HepG2 (cell line): Measurements from ENCODE around the gene DACT2. TPM values are rescaled to one million over a fixed set of nuclear protein-coding genes. Genes with fewer than 3 reads are reported as not detected.

Source experiments
- ASH2L ChIP-seq: fragments of 300-600, 200-600 bp; sonication (generic); IDR thresholded peaks from 2 replicates; pipeline ENCODE4 v1.7.0; 2017; ENCODE audit warnings: low read depth, mild to moderate bottlenecking, moderate library complexity, mixed read lengths, low read length; ENCODE audit not compliant: insufficient read length
- ATRX ChIP-seq: sonication (generic); formaldehyde crosslinking; IDR thresholded peaks from 2 replicates; pipeline ENCODE4 v1.4.0; 2020; ENCODE audit warnings: missing genetic modification reagents, borderline replicate concordance
- BCL3 ChIP-seq: sonication (generic); formaldehyde crosslinking; IDR thresholded peaks from 2 replicates; pipeline ENCODE4 v1.5.1; 2020; ENCODE audit warnings: mild to moderate bottlenecking, missing genetic modification reagents, moderate library complexity
- FOXC1 ChIP-seq: sonication (generic); formaldehyde crosslinking; IDR thresholded peaks from 2 replicates; pipeline ENCODE4 v1.8.0; 2022; ENCODE audit warnings: mild to moderate bottlenecking, missing genetic modification reagents, borderline replicate concordance
- HNF1B ChIP-seq: sonication (generic); formaldehyde crosslinking; IDR thresholded peaks from 2 replicates; pipeline ENCODE4 v1.5.1; 2020; ENCODE audit warnings: mild to moderate bottlenecking, moderate library complexity, missing genetic modification reagents
- HOXD1 ChIP-seq: sonication (generic); formaldehyde crosslinking; IDR thresholded peaks from 2 replicates; pipeline ENCODE4 v1.5.0; 2020; ENCODE audit warnings: missing genetic modification reagents
- IKZF5 ChIP-seq: IDR thresholded peaks from 2 replicates; pipeline ENCODE4 v1.6.1; 2018; ENCODE audit warnings: missing genetic modification reagents, mild to moderate bottlenecking, missing compliant biosample characterization
- MIER2 ChIP-seq: IDR thresholded peaks from 2 replicates; pipeline ENCODE4 v1.6.1; 2016; ENCODE audit warnings: missing biosample characterization, missing genetic modification reagents
- NR2F6 ChIP-seq, 2 experiments: IDR thresholded peaks; 2 replicates each; pipeline ENCODE4 v1.6.1; 2016; ENCODE audit warnings: antibody characterized with exemption in 1 of 2, mild to moderate bottlenecking in 1 of 2
- REPIN1 ChIP-seq: sonication (generic); formaldehyde crosslinking; IDR thresholded peaks from 2 replicates; pipeline ENCODE4 v1.8.0; 2022; ENCODE audit warnings: missing genetic modification reagents, low read depth, mild to moderate bottlenecking, borderline replicate concordance
- RFX3 ChIP-seq: IDR thresholded peaks from 2 replicates; pipeline ENCODE4 v1.6.1; 2016; ENCODE audit warnings: missing biosample characterization, missing genetic modification reagents
- TFDP2 ChIP-seq: sonication (generic); formaldehyde crosslinking; IDR thresholded peaks from 2 replicates; pipeline ENCODE4 v1.4.0; 2020; ENCODE audit warnings: missing genetic modification reagents
- YEATS4 ChIP-seq: sonication (generic); formaldehyde crosslinking; IDR thresholded peaks from 2 replicates; pipeline ENCODE4 v1.4.0; 2020; ENCODE audit warnings: missing genetic modification reagents, borderline replicate concordance
- ZNF10 ChIP-seq: sonication (generic); formaldehyde crosslinking; IDR thresholded peaks from 2 replicates; pipeline ENCODE4 v1.4.0; 2020; ENCODE audit warnings: mild to moderate bottlenecking, low read depth, missing genetic modification reagents, borderline replicate concordance
- ZNF124 ChIP-seq: sonication (generic); formaldehyde crosslinking; IDR thresholded peaks from 2 replicates; pipeline ENCODE4 v1.4.0; 2020; ENCODE audit warnings: missing genetic modification reagents
- ZNF263 ChIP-seq: sonication (generic); formaldehyde crosslinking; IDR thresholded peaks from 2 replicates; pipeline ENCODE4 v1.4.0; 2020; ENCODE audit warnings: missing genetic modification reagents
- ZNF274 ChIP-seq: sonication (generic); formaldehyde crosslinking; IDR thresholded peaks from 2 replicates; pipeline ENCODE4 v1.5.1; 2020; ENCODE audit warnings: mild to moderate bottlenecking, missing genetic modification reagents
- ZNF44 ChIP-seq: sonication (generic); formaldehyde crosslinking; IDR thresholded peaks from 2 replicates; pipeline ENCODE4 v1.5.1; 2020; ENCODE audit warnings: mild to moderate bottlenecking, missing genetic modification reagents
- polyA plus RNA-seq, 8 experiments: library from polyadenylated mRNA; depleted of rRNA in 3 of 8; stranded (reverse) in 7 of 8; unstranded in 1 of 8; fragments of >200 nt; fragmentation: Illumina TruSeq in 4 of 8; extraction: Trizol in 4 of 8; gene quantifications; 2 replicates each; pipeline versions ENCODE4 v1.2.1 to v1.2.3, GENCODE V29; 2011 to 2016; ENCODE audit warnings: low read depth in 4 of 8, missing spikeins in 1 of 8, mixed read lengths in 1 of 8; ENCODE audit not compliant: insufficient read depth in 1 of 8
- total RNA-seq, 5 experiments: library from RNA; depleted of rRNA; stranded (reverse); fragments of >200 nt; fragmentation: Illumina TruSeq; extraction: Trizol; gene quantifications; 2 replicates each; pipeline ENCODE4 v1.2.3, GENCODE V29; 2016; ENCODE audit warnings: low read depth in 1 of 5
- TF ChIP-seq, protein P1 (sequence below): sonication (generic); formaldehyde crosslinking; IDR thresholded peaks from 2 replicates; pipeline ENCODE4 v1.5.0; 2020; ENCODE audit warnings: mild to moderate bottlenecking, missing genetic modification reagents, borderline replicate concordance
- TF ChIP-seq, protein P2 (sequence below): IDR thresholded peaks from 2 replicates; pipeline ENCODE4 v1.6.1; 2016; ENCODE audit warnings: low read depth, borderline replicate concordance

Gene DACT2
- total and polyA plus RNA-seq, 2 of the 13 experiments (the other 11 are each of a cell fraction or from before 2014, with no cell fraction given): 0.15 TPM; not detected in 1

DNA sequence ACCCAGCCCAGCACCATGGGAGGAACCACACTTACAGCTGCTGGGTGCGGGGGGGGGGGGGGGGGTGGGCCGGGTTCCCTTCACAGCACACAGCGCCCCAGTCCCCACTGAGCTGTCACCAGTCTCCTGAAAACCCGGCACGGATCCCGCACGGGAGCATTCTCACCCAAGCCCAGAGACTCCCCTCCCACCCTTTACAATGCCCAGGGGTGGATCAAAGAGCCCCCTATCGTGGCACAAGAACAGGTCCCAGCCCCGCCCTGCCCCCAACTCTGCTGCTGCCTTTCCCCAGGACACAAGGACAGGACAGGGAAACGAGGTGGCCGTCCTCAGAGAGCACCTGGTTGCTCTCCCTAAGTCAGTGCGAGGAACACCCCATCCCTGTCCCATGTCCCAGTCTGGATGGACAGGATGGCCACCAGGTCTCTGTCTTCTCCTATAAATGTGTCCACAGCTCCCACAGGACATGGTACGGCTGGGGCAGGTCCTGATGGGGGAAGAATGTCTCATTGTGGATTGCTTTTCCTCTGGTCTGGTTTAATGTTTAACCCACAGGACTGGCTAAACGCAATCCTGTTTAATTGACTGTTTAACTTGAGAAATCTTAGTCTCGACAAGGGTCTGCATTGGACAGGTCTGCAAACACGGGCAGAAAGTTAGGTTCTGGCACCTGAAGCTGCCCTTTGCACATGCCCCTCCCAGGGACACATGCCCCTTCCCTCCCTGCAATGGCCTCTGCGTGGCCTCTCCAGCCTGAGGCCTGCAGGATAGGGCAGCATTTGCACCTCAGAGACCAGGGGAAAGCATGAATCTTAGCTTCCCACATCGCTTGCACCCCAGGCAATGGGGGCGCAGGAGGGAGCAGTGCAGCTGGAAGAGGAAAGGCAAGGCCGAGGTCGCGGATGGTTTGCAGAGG, 45.3 kb downstream of the DACT2 start (continued):
- TF ChIP-seq BCL3 (CRISPR knock-in tag) (0 out of 2 replicates have a peak, but pooled peaks have one; percentile 73), ZNF44 (CRISPR knock-in tag) (0 out of 2 replicates have a peak, but pooled peaks have one; percentile 69), IKZF5 (CRISPR knock-in tag) (peak; percentile 51; the same call in 1 of the 2 replicates), RFX3 (CRISPR knock-in tag) (no peak), TFDP2 (peak; percentile 81; the same call in 1 of the 2 replicates), REPIN1 (CRISPR knock-in tag) (peak; percentile 51; the same call in 1 of the 2 replicates), ATRX (CRISPR knock-in tag) (no peak), ASH2L (peak; percentile 37), MIER2 (CRISPR knock-in tag) (0 out of 2 replicates have a peak, but pooled peaks have one; percentile 12), FOXC1 (CRISPR knock-in tag) (0 out of 2 replicates have a peak, but pooled peaks have one; percentile 70), HOXD1 (CRISPR knock-in tag) (no peak; the same call in 1 of the 2 replicates), HNF1B (peak; percentile 99), ZNF274 (CRISPR knock-in tag) (peak; percentile 42; the same call in 1 of the 2 replicates), YEATS4 (CRISPR knock-in tag) (peak; percentile 59; the same call in 1 of the 2 replicates), ZNF10 (no peak), ZNF124 (peak; percentile 43; the same call in 1 of the 2 replicates), NR2F6 (IDR thresholded peaks at IDR 0.05) (peak; percentile 73), NR2F6 (CRISPR knock-in tag; IDR thresholded peaks at IDR 0.05) (peak; percentile 85), ZNF263 (CRISPR knock-in tag) (peak; percentile 56; the same call in 1 of the 2 replicates)
- TF ChIP-seq, protein P1, sequence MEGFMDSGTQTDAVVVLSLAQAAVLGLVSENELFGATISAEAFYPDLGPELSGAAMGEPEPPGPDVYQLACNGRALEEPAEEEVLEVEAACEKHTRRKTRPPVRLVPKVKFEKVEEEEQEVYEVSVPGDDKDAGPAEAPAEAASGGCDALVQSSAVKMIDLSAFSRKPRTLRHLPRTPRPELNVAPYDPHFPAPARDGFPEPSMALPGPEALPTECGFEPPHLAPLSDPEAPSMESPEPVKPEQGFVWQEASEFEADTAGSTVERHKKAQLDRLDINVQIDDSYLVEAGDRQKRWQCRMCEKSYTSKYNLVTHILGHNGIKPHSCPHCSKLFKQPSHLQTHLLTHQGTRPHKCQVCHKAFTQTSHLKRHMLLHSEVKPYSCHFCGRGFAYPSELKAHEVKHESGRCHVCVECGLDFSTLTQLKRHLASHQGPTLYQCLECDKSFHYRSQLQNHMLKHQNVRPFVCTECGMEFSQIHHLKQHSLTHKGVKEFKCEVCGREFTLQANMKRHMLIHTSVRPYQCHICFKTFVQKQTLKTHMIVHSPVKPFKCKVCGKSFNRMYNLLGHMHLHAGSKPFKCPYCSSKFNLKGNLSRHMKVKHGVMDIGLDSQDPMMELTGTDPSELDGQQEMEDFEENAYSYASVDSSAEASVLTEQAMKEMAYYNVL: peak; percentile 73
- TF ChIP-seq, protein P2, sequence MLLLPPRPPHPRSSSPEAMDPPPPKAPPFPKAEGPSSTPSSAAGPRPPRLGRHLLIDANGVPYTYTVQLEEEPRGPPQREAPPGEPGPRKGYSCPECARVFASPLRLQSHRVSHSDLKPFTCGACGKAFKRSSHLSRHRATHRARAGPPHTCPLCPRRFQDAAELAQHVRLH (CRISPR knock-in tag): peak; percentile 60; the same call in 1 of the 2 replicates
